GM12878 (cell line): ENCODE results near the gene PHLPP1. TPM values are rescaled to one million over a fixed set of nuclear protein-coding genes. Genes with fewer than 3 reads are reported as not detected.

ENCODE experiments used
- ATAC-seq: fragments of 200-7000 bp; cut with Tn5 transposase; 3 replicates; pipeline ENCODE4 v1.9.1; 2020; ENCODE audit warnings: mild to moderate bottlenecking, moderate library complexity
- BruUV-seq: library from RNA; stranded (reverse); fragments of 400-500 nt; replicated peaks from 2 replicates; lab custom pipeline; 2021; lab: Mats Ljungman, UMichigan
- CTCF ChIA-PET: fragments of 300-600 bp; sonication (Branson Sonifier 250); formaldehyde crosslinking; extraction: SDS; loops from one replicate; lab custom pipeline; 2021; ENCODE audit warnings: inconsistent platforms; lab: Yijun Ruan, JAX
- POLR2A ChIA-PET: fragments of 350-600 bp; formaldehyde crosslinking; extraction: SDS; loops from one replicate; lab custom pipeline; 2021; ENCODE audit warnings: inconsistent platforms; lab: Charles Lee
- RAD21 ChIA-PET: fragments of 300-600 bp; sonication (Branson Sonifier 250); formaldehyde crosslinking; loops from one replicate; lab custom pipeline; 2023; ENCODE audit warnings: antibody characterized with exemption; ENCODE audit not compliant: unreplicated experiment; lab: Charles Lee
- SMC1A ChIA-PET: fragments of 300-600 bp; sonication (Branson Sonifier 250); formaldehyde crosslinking; loops from one replicate; lab custom pipeline; 2023; ENCODE audit not compliant: unreplicated experiment, uncharacterized antibody; lab: Charles Lee
- DNase-seq: peaks from one replicate; pipeline ENCODE4 v3.0.0-alpha.2; 2011; ENCODE audit warnings: low read depth, low spot score
- FAIRE-seq: peaks from 3 replicates; lab custom pipeline; 2011; peaks lifted over from hg19 to GRCh38; lab: Jason Lieb, UNC
- H2AFZ ChIP-seq: 2 replicates; pipeline ENCODE4 v1.6.0; 2011; ENCODE audit warnings: low read depth, low read length, control low read depth; ENCODE audit not compliant: control insufficient read depth
- H3K27ac ChIP-seq: 2 replicates; pipeline ENCODE4 v1.5.1; 2011; ENCODE audit warnings: control low read depth; ENCODE audit not compliant: control insufficient read depth, insufficient read depth
- H3K27me3 ChIP-seq, 2 experiments: replicated peaks in 1 of 2; 2 replicates each; pipeline versions ENCODE4 v1.6.0 to v1.6.1; 2011; ENCODE audit warnings: low read length in 1 of 2; ENCODE audit not compliant: control insufficient read depth in 2 of 2, insufficient read depth in 2 of 2
- H3K36me3 ChIP-seq, 2 experiments: 2 replicates each; pipeline ENCODE4 v1.5.1; 2011; ENCODE audit warnings: low read length in 1 of 2; ENCODE audit not compliant: control insufficient read depth in 2 of 2, insufficient read depth in 2 of 2
- H3K4me1 ChIP-seq: 2 replicates; pipeline ENCODE4 v1.6.1; 2011; ENCODE audit warnings: mild to moderate bottlenecking, low read length, moderate library complexity, mixed read lengths; ENCODE audit not compliant: control insufficient read depth, insufficient read depth
- H3K4me2 ChIP-seq: 2 replicates; pipeline ENCODE4 v1.6.0; 2011; ENCODE audit warnings: control low read depth; ENCODE audit not compliant: control insufficient read depth, insufficient read depth
- H3K4me3 ChIP-seq: fragments of 200-600 bp; sonication (generic); 2 replicates; pipeline ENCODE4 v1.5.1; 2016
- H3K79me2 ChIP-seq: 2 replicates; pipeline ENCODE4 v1.6.0; 2011; ENCODE audit warnings: low read length; ENCODE audit not compliant: control insufficient read depth, insufficient read depth
- H3K9ac ChIP-seq: 2 replicates; pipeline ENCODE4 v1.8.0; 2011; ENCODE audit warnings: low read length, control low read depth, mixed read lengths; ENCODE audit not compliant: control insufficient read depth, insufficient read depth
- H3K9me3 ChIP-seq: replicated peaks from 3 replicates; pipeline ENCODE4 v1.5.1; 2011; ENCODE audit warnings: mild to moderate bottlenecking, low read length; ENCODE audit not compliant: control insufficient read depth, insufficient read depth
- H4K20me1 ChIP-seq: 2 replicates; pipeline ENCODE4 v1.6.0; 2011; ENCODE audit not compliant: control insufficient read depth, insufficient read depth
- BRCA1 ChIP-seq: IDR thresholded peaks from 2 replicates; pipeline ENCODE4 v1.6.1; 2011; ENCODE audit warnings: low read depth, low read length, improper control_type of control experiment
- NRF1 ChIP-seq: conservative IDR thresholded peaks from 2 replicates; pipeline ENCODE4 v1.6.1; 2011; ENCODE audit warnings: mild to moderate bottlenecking, low read depth, low read length, improper control_type of control experiment
- PAX8 ChIP-seq: fragments of 450-650 bp; IDR thresholded peaks from 2 replicates; pipeline ENCODE4 v1.6.1; 2017; ENCODE audit warnings: mild to moderate bottlenecking, moderate library complexity
- PRDM15 ChIP-seq: fragments of 450-650 bp; formaldehyde crosslinking; IDR thresholded peaks from 2 replicates; pipeline ENCODE4 v1.4.0; 2020; ENCODE audit warnings: mild to moderate bottlenecking, moderate library complexity
- SMARCA5 ChIP-seq: fragments of 450-650 bp; IDR thresholded peaks from 2 replicates; pipeline ENCODE4 v1.6.1; 2017; ENCODE audit warnings: mild to moderate bottlenecking
- ZSCAN29 ChIP-seq: fragments of 450-650 bp; IDR thresholded peaks from 2 replicates; pipeline ENCODE4 v1.6.1; 2017; ENCODE audit warnings: mild to moderate bottlenecking, moderate library complexity
- WGBS: methylation state at CpG from one replicate; pipeline ENCODE4 v1.1.6; 2016; ENCODE audit warnings: low lambda C conversion rate; ENCODE audit not compliant: insufficient replicate concordance, insufficient coverage; ENCODE audit errors: missing lambda C conversion rate; 5-methylcytosine and 5-hydroxymethylcytosine counted together
- in situ Hi-C: fragments of 300-500 bp; cut with MboI; formaldehyde crosslinking; loops from 9 replicates; pipeline ENCODE4 v1.14.3; 2018; ENCODE audit warnings: mixed read lengths
- intact Hi-C: fragments of 100-400 bp; cut with micrococcal nuclease; formaldehyde crosslinking; loops from one replicate; pipeline ENCODE4 v1.14.2; 2022; ENCODE audit not compliant: unreplicated experiment
- polyA plus RNA-seq, 11 experiments: library from polyadenylated mRNA; depleted of rRNA in 4 of 11; unstranded in 6 of 11; stranded (reverse) in 5 of 11; fragments of >200 nt; fragmentation: Nextera tagmentation in 4 of 11; fragmentation: Illumina TruSeq in 1 of 11; extraction: Ambion mirVana in 4 of 11; extraction: Trizol in 1 of 11; gene quantifications; 1 replicate in 1 of 11; 2 replicates in 10 of 11; pipeline versions ENCODE4 v1.2.1 to v1.2.3, GENCODE V29; 2011 to 2016; ENCODE audit warnings: inconsistent platforms in 2 of 11, missing spikeins in 2 of 11, low read depth in 1 of 11
- total RNA-seq, 4 experiments: library from RNA; depleted of rRNA in 3 of 4; stranded (reverse); fragments of >200 nt in 3 of 4; fragmentation: Illumina TruSeq in 1 of 4; extraction: Trizol in 1 of 4; gene quantifications; 2 replicates each; pipeline versions ENCODE4 v1.2.1 to v1.2.3, GENCODE V29; 2013 to 2021
- TF ChIP-seq, protein P1 (sequence below): fragments of 450-650 bp; IDR thresholded peaks from 2 replicates; pipeline ENCODE4 v1.6.1; 2016; ENCODE audit warnings: mild to moderate bottlenecking, moderate library complexity, borderline replicate concordance
- TF ChIP-seq, protein P2 (sequence below): fragments of 450-650 bp; IDR thresholded peaks from 2 replicates; pipeline ENCODE4 v1.6.1; 2014; ENCODE audit warnings: mild to moderate bottlenecking
- TF ChIP-seq, protein P3 (sequence below): IDR thresholded peaks from 2 replicates; pipeline ENCODE4 v1.6.1; 2012; ENCODE audit warnings: low read depth, low read length, improper control_type of control experiment

The PHLPP1 gene
- total and polyA plus RNA-seq, 10 of the 15 experiments (the other 5 are each of a cell fraction or from before 2014, with no cell fraction given) = 0.42 to 7.0 (median 1.9) TPM

GRCh38 chr18:62883937-62884735 is 168.8 kb downstream of the PHLPP1 start (continued):
- no peak for TF ChIP-seq SMARCA5
- TF ChIP-seq, protein P1, sequence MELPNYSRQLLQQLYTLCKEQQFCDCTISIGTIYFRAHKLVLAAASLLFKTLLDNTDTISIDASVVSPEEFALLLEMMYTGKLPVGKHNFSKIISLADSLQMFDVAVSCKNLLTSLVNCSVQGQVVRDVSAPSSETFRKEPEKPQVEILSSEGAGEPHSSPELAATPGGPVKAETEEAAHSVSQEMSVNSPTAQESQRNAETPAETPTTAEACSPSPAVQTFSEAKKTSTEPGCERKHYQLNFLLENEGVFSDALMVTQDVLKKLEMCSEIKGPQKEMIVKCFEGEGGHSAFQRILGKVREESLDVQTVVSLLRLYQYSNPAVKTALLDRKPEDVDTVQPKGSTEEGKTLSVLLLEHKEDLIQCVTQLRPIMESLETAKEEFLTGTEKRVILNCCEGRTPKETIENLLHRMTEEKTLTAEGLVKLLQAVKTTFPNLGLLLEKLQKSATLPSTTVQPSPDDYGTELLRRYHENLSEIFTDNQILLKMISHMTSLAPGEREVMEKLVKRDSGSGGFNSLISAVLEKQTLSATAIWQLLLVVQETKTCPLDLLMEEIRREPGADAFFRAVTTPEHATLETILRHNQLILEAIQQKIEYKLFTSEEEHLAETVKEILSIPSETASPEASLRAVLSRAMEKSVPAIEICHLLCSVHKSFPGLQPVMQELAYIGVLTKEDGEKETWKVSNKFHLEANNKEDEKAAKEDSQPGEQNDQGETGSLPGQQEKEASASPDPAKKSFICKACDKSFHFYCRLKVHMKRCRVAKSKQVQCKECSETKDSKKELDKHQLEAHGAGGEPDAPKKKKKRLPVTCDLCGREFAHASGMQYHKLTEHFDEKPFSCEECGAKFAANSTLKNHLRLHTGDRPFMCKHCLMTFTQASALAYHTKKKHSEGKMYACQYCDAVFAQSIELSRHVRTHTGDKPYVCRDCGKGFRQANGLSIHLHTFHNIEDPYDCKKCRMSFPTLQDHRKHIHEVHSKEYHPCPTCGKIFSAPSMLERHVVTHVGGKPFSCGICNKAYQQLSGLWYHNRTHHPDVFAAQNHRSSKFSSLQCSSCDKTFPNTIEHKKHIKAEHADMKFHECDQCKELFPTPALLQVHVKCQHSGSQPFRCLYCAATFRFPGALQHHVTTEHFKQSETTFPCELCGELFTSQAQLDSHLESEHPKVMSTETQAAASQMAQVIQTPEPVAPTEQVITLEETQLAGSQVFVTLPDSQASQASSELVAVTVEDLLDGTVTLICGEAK = no peak
- TF ChIP-seq BRCA1 = no peak
- no peak for TF ChIP-seq PAX8
- no peak for TF ChIP-seq NRF1

GRCh38 chr18:62885804-62886203 is 170.5 kb downstream of the PHLPP1 start:
- TF ChIP-seq PRDM15 (no peak), ZSCAN29 (no peak)
- TF ChIP-seq, protein P2, sequence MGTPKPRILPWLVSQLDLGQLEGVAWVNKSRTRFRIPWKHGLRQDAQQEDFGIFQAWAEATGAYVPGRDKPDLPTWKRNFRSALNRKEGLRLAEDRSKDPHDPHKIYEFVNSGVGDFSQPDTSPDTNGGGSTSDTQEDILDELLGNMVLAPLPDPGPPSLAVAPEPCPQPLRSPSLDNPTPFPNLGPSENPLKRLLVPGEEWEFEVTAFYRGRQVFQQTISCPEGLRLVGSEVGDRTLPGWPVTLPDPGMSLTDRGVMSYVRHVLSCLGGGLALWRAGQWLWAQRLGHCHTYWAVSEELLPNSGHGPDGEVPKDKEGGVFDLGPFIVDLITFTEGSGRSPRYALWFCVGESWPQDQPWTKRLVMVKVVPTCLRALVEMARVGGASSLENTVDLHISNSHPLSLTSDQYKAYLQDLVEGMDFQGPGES = no peak
- TF ChIP-seq, protein P3, sequence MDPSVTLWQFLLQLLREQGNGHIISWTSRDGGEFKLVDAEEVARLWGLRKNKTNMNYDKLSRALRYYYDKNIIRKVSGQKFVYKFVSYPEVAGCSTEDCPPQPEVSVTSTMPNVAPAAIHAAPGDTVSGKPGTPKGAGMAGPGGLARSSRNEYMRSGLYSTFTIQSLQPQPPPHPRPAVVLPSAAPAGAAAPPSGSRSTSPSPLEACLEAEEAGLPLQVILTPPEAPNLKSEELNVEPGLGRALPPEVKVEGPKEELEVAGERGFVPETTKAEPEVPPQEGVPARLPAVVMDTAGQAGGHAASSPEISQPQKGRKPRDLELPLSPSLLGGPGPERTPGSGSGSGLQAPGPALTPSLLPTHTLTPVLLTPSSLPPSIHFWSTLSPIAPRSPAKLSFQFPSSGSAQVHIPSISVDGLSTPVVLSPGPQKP = no peak
- H3K36me3 ChIP-seq = no peaks in the 10 kb centered on the region
- SMC1A ChIA-PET = interaction anchor here (1.3 to 1.7 kb wide), 2 partner anchors 10 to 17 kb away, joined by 4 read pairs; no protein-coding TSS in a partner anchor
- POLR2A ChIA-PET = no interaction called here
- WGBS = 87% methylated on average over 3 of the region's 3 CpGs
- DNase-seq (no peak), ATAC-seq (no peak), FAIRE-seq (no peak)
- H3K4me1 ChIP-seq = peaks cover 7% of the 10 kb centered on the region
- H3K4me3 ChIP-seq = no peak overlapping the region
- H3K9me3 ChIP-seq = no peaks in the 10 kb centered on the region
- no peak overlapping the region for H3K27ac ChIP-seq
- intact Hi-C loops (no loop called here), in situ Hi-C loops (no loop called here)
- H3K4me2 ChIP-seq = no peak overlapping the region
- RAD21 ChIA-PET = no interaction called here
- BruUV-seq = no TSS peak
- CTCF ChIA-PET = interaction anchor here (1.0 to 1.3 kb wide), 2 partner anchors 72 to 97 kb away, joined by 3 read pairs; no protein-coding TSS in a partner anchor
- H4K20me1 ChIP-seq = no peaks in the 10 kb centered on the region
- no peak overlapping the region for H3K9ac ChIP-seq
- H3K27me3 ChIP-seq = no peaks in the 10 kb centered on the region
- H2AFZ ChIP-seq = no peak overlapping the region
- H3K79me2 ChIP-seq = no peaks in the 10 kb centered on the region
